Left kidney (tissue), 8 donors: ENCODE data around the gene C1GALT1C1. TPM values are rescaled to one million over a fixed set of nuclear protein-coding genes. Genes with fewer than 3 reads are reported as not detected.
"Not testable (repeated sequence)": the region's sequence is repeated elsewhere in the genome, so short reads cannot be mapped to it uniquely, and the experiment has no call there.

Source experiments
- DNase-seq: peaks from one replicate; pipeline ENCODE4 v3.0.0-alpha.2; 2013
- long read RNA-seq, 8 donors: transcript quantifications; one replicate each; lab custom pipeline, GENCODE V29; 2026
- polyA plus RNA-seq: library from polyadenylated mRNA; unstranded; fragments of 120-200 nt; gene quantifications from one replicate; pipeline ENCODE4 v1.2.1, GENCODE V29; 2013; ENCODE audit not compliant: insufficient read length

Gene C1GALT1C1
- polyA plus RNA-seq: 31.1 TPM
- long read RNA-seq, donor 1, transcript C1GALT1C1-201 (2 exons, 1,613 nt): major isoform, 27 of 27 reads
- long read RNA-seq, donor 1, partial matches to known transcripts: 0 of 27 reads
- long read RNA-seq, donor 1, other reads (novel, unspliced or antisense): 0 of 27 reads
- long read RNA-seq, donor 2, transcript C1GALT1C1-201 (2 exons, 1,613 nt): major isoform, 11 of 11 reads
- long read RNA-seq, donor 2, partial matches to known transcripts: 0 of 11 reads
- long read RNA-seq, donor 2, other reads (novel, unspliced or antisense): 0 of 11 reads
- long read RNA-seq, donor 3, transcript C1GALT1C1-201 (2 exons, 1,613 nt): major isoform, 16 of 16 reads
- long read RNA-seq, donor 3, partial matches to known transcripts: 0 of 16 reads
- long read RNA-seq, donor 3, other reads (novel, unspliced or antisense): 0 of 16 reads
- long read RNA-seq, donor 4, partial matches to known transcripts: 0 of 3 reads
- long read RNA-seq, donor 4, other reads (novel, unspliced or antisense): 0 of 3 reads
- long read RNA-seq, donor 5, transcript C1GALT1C1-201 (2 exons, 1,613 nt): major isoform, 24 of 24 reads
- long read RNA-seq, donor 5, partial matches to known transcripts: 0 of 24 reads
- long read RNA-seq, donor 5, other reads (novel, unspliced or antisense): 0 of 24 reads
- long read RNA-seq, donor 6, transcript C1GALT1C1-201 (2 exons, 1,613 nt): major isoform, 14 of 14 reads
- long read RNA-seq, donor 6, partial matches to known transcripts: 0 of 14 reads
- long read RNA-seq, donor 6, other reads (novel, unspliced or antisense): 0 of 14 reads
- long read RNA-seq, donor 7, transcript C1GALT1C1-201 (2 exons, 1,613 nt): major isoform, 26 of 26 reads
- long read RNA-seq, donor 7, partial matches to known transcripts: 0 of 26 reads
- long read RNA-seq, donor 7, other reads (novel, unspliced or antisense): 0 of 26 reads
- long read RNA-seq, donor 8, transcript C1GALT1C1-201 (2 exons, 1,613 nt): major isoform, 9 of 9 reads
- long read RNA-seq, donor 8, partial matches to known transcripts: 0 of 9 reads
- long read RNA-seq, donor 8, other reads (novel, unspliced or antisense): 0 of 9 reads

- DNase-seq: peak; percentile 85
Measured at GRCh38 chrX:120629667-120630537, at the start of gene C1GALT1C1. C1GALT1C1 (minus strand) TSS chrX:120630054; CDS start chrX:120627166, 2,888 bp downstream.

GRCh38 chrX:120677004-120677652 lies 47.3 kb upstream of the C1GALT1C1 start:
- no peak for DNase-seq

- no peak for DNase-seq
Measured at GRCh38 chrX:120672841-120673530, 43.1 kb upstream of the C1GALT1C1 start.

- DNase-seq: no peak
Measured at GRCh38 chrX:120672389-120672788, 42.5 kb upstream of the C1GALT1C1 start.

- no peak for DNase-seq
Measured at GRCh38 chrX:120671963-120672362, 42.1 kb upstream of the C1GALT1C1 start.

- no peak for DNase-seq
Measured at GRCh38 chrX:120668357-120668756, 38.5 kb upstream of the C1GALT1C1 start.

- DNase-seq: not testable (repeated sequence)
Measured at GRCh38 chrX:120664535-120664934, 34.7 kb upstream of the C1GALT1C1 start.

- DNase-seq: peak; percentile 2
Measured at GRCh38 chrX:120664081-120664480, 34.2 kb upstream of the C1GALT1C1 start.

- DNase-seq: no peak
Measured at GRCh38 chrX:120662662-120663061, 32.8 kb upstream of the C1GALT1C1 start.

GRCh38 chrX:120660637-120661036 lies 30.8 kb upstream of the C1GALT1C1 start:
- no peak for DNase-seq

GRCh38 chrX:120653000-120653399 lies 23.1 kb upstream of the C1GALT1C1 start:
- no peak for DNase-seq

GRCh38 chrX:120652256-120652655 lies 22.4 kb upstream of the C1GALT1C1 start:
- not testable (repeated sequence) for DNase-seq

GRCh38 chrX:120647127-120647526 lies 17.3 kb upstream of the C1GALT1C1 start:
- DNase-seq: no peak

- no peak for DNase-seq
Measured at GRCh38 chrX:120642871-120643270, 13.0 kb upstream of the C1GALT1C1 start.

GRCh38 chrX:120638619-120639018 lies 8.8 kb upstream of the C1GALT1C1 start:
- no peak for DNase-seq

- DNase-seq: no peak
Measured at GRCh38 chrX:120625371-120625770, 4.5 kb downstream of the C1GALT1C1 start.

- no peak for DNase-seq
Measured at GRCh38 chrX:120617996-120618630, 11.7 kb downstream of the C1GALT1C1 start.

- DNase-seq: no peak
Measured at GRCh38 chrX:120614816-120615215, 15.0 kb downstream of the C1GALT1C1 start.

- DNase-seq: no peak
Measured at GRCh38 chrX:120612086-120612485, 17.8 kb downstream of the C1GALT1C1 start.

- DNase-seq: no peak
Measured at GRCh38 chrX:120604361-120604782, 25.5 kb downstream of the C1GALT1C1 start.
